HEK293 (cell line): ENCODE data around the gene PDCD4.

Experiments used
- CTCF ChIP-seq: fragments of 450-650 bp; formaldehyde crosslinking; IDR thresholded peaks from 2 replicates; pipeline ENCODE4 v1.5.1; 2016; ENCODE audit warnings: missing biosample characterization, missing genetic modification characterization
- ELK4 ChIP-seq: IDR thresholded peaks from 2 replicates; pipeline ENCODE4 v1.6.1; 2011; ENCODE audit warnings: mild to moderate bottlenecking, low read depth, low read length, borderline replicate concordance
- PBX3 ChIP-seq: sonication (generic); formaldehyde crosslinking; IDR thresholded peaks from 2 replicates; pipeline ENCODE4 v1.8.1; 2022; ENCODE audit warnings: mild to moderate bottlenecking, moderate library complexity, missing genetic modification reagents
- ZNF707 ChIP-seq: fragments of 450-650 bp; formaldehyde crosslinking; IDR thresholded peaks from 2 replicates; pipeline ENCODE4 v1.5.1; 2016; ENCODE audit warnings: missing biosample characterization, missing genetic modification characterization

- TF ChIP-seq CTCF (tag by site-specific recombination) = no peak
- no peak for TF ChIP-seq PBX3 (CRISPR knock-in tag)
- TF ChIP-seq ZNF707 (tag by site-specific recombination) = no peak
- TF ChIP-seq ELK4 = no peak
These were observed 43.3 kb downstream of the PDCD4 start for GRCh38 chr10:110915035-110915434.
